SK-N-SH (cell line): ENCODE data around the gene NEUROG1. TPM values are rescaled to one million over a fixed set of nuclear protein-coding genes. Genes with fewer than 3 reads are reported as not detected.

Source experiments
- CTCF ChIA-PET: fragments of 300-600, 350-600 bp; formaldehyde crosslinking; extraction: SDS; loops from one replicate; lab custom pipeline; 2021; lab: Yijun Ruan, JAX
- POLR2A ChIA-PET: fragments of 350-600 bp; sonication (Branson Sonifier 250); formaldehyde crosslinking; extraction: SDS; loops from one replicate; lab custom pipeline; 2020; ENCODE audit warnings: antibody characterized with exemption, inconsistent platforms; lab: Yijun Ruan, JAX
- DNase-seq: peaks from one replicate; pipeline ENCODE4 v3.0.0; 2012
- H2AFZ ChIP-seq: fragments of 200-600 bp; sonication (generic); 2 replicates; pipeline ENCODE4 v1.8.1; 2016; ENCODE audit warnings: antibody characterized with exemption, mild to moderate bottlenecking, low read depth
- H3F3A ChIP-seq: fragments of 200-600 bp; sonication (generic); replicated peaks from 2 replicates; pipeline ENCODE3; 2016; ENCODE audit warnings: antibody characterized with exemption, mild to moderate bottlenecking; ENCODE audit not compliant: insufficient read depth
- H3K27ac ChIP-seq, 2 experiments: fragments of 200-500 bp in 1 of 2; fragments of 200-600 bp in 1 of 2; sonication (Bioruptor generic) in 1 of 2; sonication (generic), shearing (Covaris generic) in 1 of 2; 2 replicates each; pipeline versions ENCODE4 v1.5.1 to v1.6.1; 2014 to 2016; ENCODE audit warnings: low read depth in 2 of 2, inconsistent platforms in 1 of 2, low read length in 1 of 2, mild to moderate bottlenecking in 1 of 2, mixed read lengths in 1 of 2
- H3K27me3 ChIP-seq: fragments of 200-600 bp; sonication (generic), shearing (Covaris generic); 2 replicates; pipeline ENCODE4 v1.6.1; 2016; ENCODE audit warnings: mixed run types; ENCODE audit not compliant: insufficient read depth
- H3K36me3 ChIP-seq, 2 experiments: fragments of 200-500 bp in 1 of 2; fragments of 200-600 bp in 1 of 2; sonication (Bioruptor generic) in 1 of 2; sonication (generic) in 1 of 2; replicated peaks in 1 of 2; 2 replicates each; pipeline versions ENCODE3 to v1.5.1; 2014 to 2016; ENCODE audit warnings: low read length in 1 of 2, mild to moderate bottlenecking in 1 of 2; ENCODE audit not compliant: insufficient read depth in 2 of 2, control insufficient read depth in 1 of 2
- H3K4me1 ChIP-seq, 2 experiments: fragments of 200-500 bp in 1 of 2; fragments of 200-600 bp in 1 of 2; sonication (Bioruptor generic) in 1 of 2; sonication (generic), shearing (Covaris generic) in 1 of 2; 2 replicates each; pipeline versions ENCODE4 v1.5.1 to v1.6.1; 2014 to 2016; ENCODE audit warnings: low read depth in 1 of 2, low read length in 1 of 2, mixed run types in 1 of 2; ENCODE audit not compliant: insufficient read depth in 2 of 2, control insufficient read depth in 1 of 2
- H3K4me2 ChIP-seq: fragments of 200-600 bp; sonication (generic), shearing (Covaris generic); 2 replicates; pipeline ENCODE4 v1.6.1; 2017; ENCODE audit warnings: mixed run types
- H3K4me3 ChIP-seq, 2 experiments: fragments of 200-500 bp in 1 of 2; fragments of 200-600 bp in 1 of 2; sonication (Bioruptor generic) in 1 of 2; sonication (generic), shearing (Covaris generic) in 1 of 2; 2 replicates each; pipeline versions ENCODE4 v1.5.1 to v1.8.1; 2014 to 2016; ENCODE audit warnings: low read depth in 2 of 2, inconsistent platforms in 1 of 2, low read length in 1 of 2, mild to moderate bottlenecking in 1 of 2, mixed read lengths in 1 of 2, moderate library complexity in 1 of 2
- H3K79me2 ChIP-seq: fragments of 200-600 bp; sonication (generic); 2 replicates; pipeline ENCODE4 v1.8.1; 2017; ENCODE audit warnings: mild to moderate bottlenecking; ENCODE audit not compliant: insufficient read depth
- H3K9ac ChIP-seq: fragments of 200-600 bp; sonication (generic); 2 replicates; pipeline ENCODE4 v1.6.1; 2017; ENCODE audit warnings: mixed run types
- H3K9me2 ChIP-seq: fragments of 200-600 bp; sonication (generic); 2 replicates; pipeline ENCODE4 v1.6.1; 2017; ENCODE audit warnings: mixed run types
- H3K9me3 ChIP-seq: fragments of 200-600 bp; sonication (generic); 2 replicates; pipeline ENCODE4 v1.6.1; 2017; ENCODE audit warnings: mixed run types, mild to moderate bottlenecking, moderate library complexity
- H4K20me1 ChIP-seq: fragments of 200-600 bp; sonication (generic); 2 replicates; pipeline ENCODE4 v1.6.1; 2017; ENCODE audit warnings: mild to moderate bottlenecking, mixed run types; ENCODE audit not compliant: insufficient read depth
- ELF1 ChIP-seq: IDR thresholded peaks from 2 replicates; pipeline ENCODE4 v1.4.0; 2012
- FOXJ3 ChIP-seq: sonication (generic); formaldehyde crosslinking; IDR thresholded peaks from 2 replicates; pipeline ENCODE4 v1.5.1; 2020; ENCODE audit warnings: mild to moderate bottlenecking, missing genetic modification reagents
- FOXM1 ChIP-seq: IDR thresholded peaks from 2 replicates; pipeline ENCODE4 v1.4.0; 2012; ENCODE audit warnings: low read depth, mild to moderate bottlenecking
- JUND ChIP-seq: IDR thresholded peaks from 2 replicates; pipeline ENCODE4 v1.4.0; 2012
- MXI1 ChIP-seq: IDR thresholded peaks from 2 replicates; pipeline ENCODE4 v1.6.1; 2012; ENCODE audit warnings: mild to moderate bottlenecking, low read depth, low read length, improper control_type of control experiment
- POLR2AphosphoS5 ChIP-seq: IDR thresholded peaks from 2 replicates; pipeline ENCODE4 v1.6.1; 2012; ENCODE audit warnings: low read depth, low read length
- TAF1 ChIP-seq: IDR thresholded peaks from 2 replicates; pipeline ENCODE4 v1.6.1; 2012; ENCODE audit warnings: low read depth, mild to moderate bottlenecking, low read length, moderate library complexity, borderline replicate concordance
- YY1 ChIP-seq: IDR thresholded peaks from 2 replicates; pipeline ENCODE4 v1.4.0; 2012; ENCODE audit warnings: low read depth, mild to moderate bottlenecking
- WGBS: methylation state at CpG from one replicate; pipeline ENCODE4 v1.1.6; 2017; ENCODE audit warnings: low lambda C conversion rate; 5-methylcytosine and 5-hydroxymethylcytosine counted together
- polyA plus RNA-seq, 3 experiments: library from polyadenylated mRNA; depleted of rRNA; stranded (reverse); fragments of >200 nt; gene quantifications; 2 replicates each; pipeline ENCODE4 v1.2.3, GENCODE V29; 2012
- TF ChIP-seq, protein P1 (sequence below): IDR thresholded peaks from 2 replicates; pipeline ENCODE4 v1.4.0; 2012; ENCODE audit warnings: low read depth
- TF ChIP-seq, protein P2 (sequence below): fragments of 150-350 bp; IDR thresholded peaks from 2 replicates; pipeline ENCODE4 v1.6.1; 2017; ENCODE audit warnings: antibody characterized with exemption, low read length, low read depth, borderline replicate concordance
- TF ChIP-seq, protein P3 (sequence below): IDR thresholded peaks from 2 replicates; pipeline ENCODE4 v1.4.0; 2012; ENCODE audit warnings: low read depth, borderline replicate concordance
- TF ChIP-seq, protein P4 (sequence below): IDR thresholded peaks from 2 replicates; pipeline ENCODE4 v1.4.0; 2012; ENCODE audit warnings: low read depth, borderline replicate concordance

The NEUROG1 gene
- polyA plus RNA-seq, 1 of the 3 experiments (the other 2 are of a cell fraction) = not detected

DNA sequence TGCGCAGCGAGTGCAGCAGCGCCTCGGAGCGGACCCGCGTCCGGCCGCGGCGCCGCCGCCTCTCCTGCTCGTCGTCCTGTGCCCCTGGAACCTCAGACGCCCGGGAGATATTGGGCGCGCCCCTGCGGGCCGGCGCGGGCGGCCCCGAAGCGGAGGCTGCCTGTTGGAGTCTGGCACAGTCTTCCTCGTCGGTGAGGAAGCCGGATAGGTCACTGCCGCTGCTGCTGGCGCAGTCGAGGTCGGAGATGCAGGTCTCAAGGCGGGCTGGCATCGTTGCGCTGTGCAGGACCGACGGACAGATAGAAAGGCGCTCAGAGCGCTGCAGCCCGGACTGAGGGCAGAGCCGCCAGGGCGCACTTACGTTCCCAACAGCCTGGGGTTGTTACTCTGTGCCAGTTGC, 344 bp downstream of the NEUROG1 start:
- no peaks in the 10 kb centered on the region for H3K9me3 ChIP-seq

DNA sequence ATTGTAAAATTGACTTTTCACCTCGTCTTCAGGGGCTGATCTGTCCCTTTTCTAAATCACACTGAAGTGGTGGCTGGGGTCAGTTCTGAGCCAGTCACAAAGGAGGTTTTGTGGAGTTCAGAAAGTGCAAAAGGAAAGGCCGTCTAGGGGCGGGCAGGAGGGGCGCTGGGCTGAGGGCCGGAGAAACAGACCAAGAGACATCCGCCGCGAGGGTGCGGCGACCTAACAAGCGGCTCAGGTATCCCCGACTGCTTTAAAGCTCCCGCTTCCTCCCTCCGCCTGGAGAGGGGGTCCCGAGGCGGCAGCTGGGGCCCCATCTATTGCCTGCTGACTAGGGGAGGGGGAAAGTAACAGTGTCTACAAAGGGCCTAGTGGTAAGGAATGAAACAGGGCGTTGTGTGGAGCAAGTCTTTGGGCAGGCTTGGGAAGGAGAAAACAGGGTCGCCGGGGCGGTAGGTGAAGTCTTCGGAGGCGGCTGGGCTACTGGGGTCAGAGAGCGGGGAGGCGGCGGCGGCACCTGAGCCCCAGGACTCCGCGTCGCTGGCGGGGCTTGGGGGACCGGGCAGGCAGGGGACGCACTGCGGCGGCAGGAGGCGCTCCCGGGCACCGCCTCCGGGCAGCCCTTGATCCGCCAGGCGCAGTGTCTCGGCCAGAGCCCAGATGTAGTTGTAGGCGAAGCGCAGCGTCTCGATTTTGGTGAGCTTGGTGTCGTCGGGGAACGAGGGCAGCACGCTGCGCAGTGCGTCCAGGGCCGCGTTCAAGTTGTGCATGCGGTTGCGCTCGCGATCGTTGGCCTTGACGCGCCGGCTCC, 950 bp downstream of the NEUROG1 start:
- Histone ChIP-seq H2AFZ (no peak overlapping the region), H3K4me2 (no peak overlapping the region), H3K9me2 (no peaks in the 10 kb centered on the region), H3K36me3 (no peaks in the 10 kb centered on the region), H3K79me2 (no peaks in the 10 kb centered on the region), H3K4me1 (no peaks in the 10 kb centered on the region), H3F3A (no peaks in the 10 kb centered on the region), H3K27ac (no peak overlapping the region), H3K4me3 (no peak overlapping the region), H3K27me3 (peaks cover 89% of the 10 kb centered on the region), H3K9ac (no peak overlapping the region), H3K9me3 (no peaks in the 10 kb centered on the region), H4K20me1 (no peaks in the 10 kb centered on the region)
- ChIA-PET POLR2A (no interaction called here), CTCF (interaction anchor here (2.6 kb wide), 1 partner anchor 17 kb away, joined by 21 read pairs; no protein-coding TSS in a partner anchor)
- TF ChIP-seq FOXM1 = no peak
- DNase-seq = peak; percentile 52
- 29% methylated on average over 28 of the region's 61 CpGs for WGBS

More for the DNA sequence above, 344 bp downstream of the NEUROG1 start:
- Histone ChIP-seq H2AFZ (no peak overlapping the region), H3K4me1 (no peaks in the 10 kb centered on the region), H3F3A (no peaks in the 10 kb centered on the region), H3K27ac (no peak overlapping the region), H4K20me1 (no peaks in the 10 kb centered on the region), H3K4me2 (no peak overlapping the region), H3K9ac (no peak overlapping the region), H3K9me2 (no peaks in the 10 kb centered on the region), H3K27me3 (peaks cover 85% of the 10 kb centered on the region), H3K79me2 (no peaks in the 10 kb centered on the region), H3K36me3 (no peaks in the 10 kb centered on the region), H3K4me3 (no peak overlapping the region)
- TF ChIP-seq FOXJ3 (CRISPR knock-in tag) (no peak), ELF1 (no peak), YY1 (no peak), TAF1 (no peak), POLR2AphosphoS5 (no peak), FOXM1 (no peak), MXI1 (no peak), JUND (no peak)
- TF ChIP-seq, protein P1, sequence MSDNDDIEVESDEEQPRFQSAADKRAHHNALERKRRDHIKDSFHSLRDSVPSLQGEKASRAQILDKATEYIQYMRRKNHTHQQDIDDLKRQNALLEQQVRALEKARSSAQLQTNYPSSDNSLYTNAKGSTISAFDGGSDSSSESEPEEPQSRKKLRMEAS = no peak
- TF ChIP-seq, protein P2, sequence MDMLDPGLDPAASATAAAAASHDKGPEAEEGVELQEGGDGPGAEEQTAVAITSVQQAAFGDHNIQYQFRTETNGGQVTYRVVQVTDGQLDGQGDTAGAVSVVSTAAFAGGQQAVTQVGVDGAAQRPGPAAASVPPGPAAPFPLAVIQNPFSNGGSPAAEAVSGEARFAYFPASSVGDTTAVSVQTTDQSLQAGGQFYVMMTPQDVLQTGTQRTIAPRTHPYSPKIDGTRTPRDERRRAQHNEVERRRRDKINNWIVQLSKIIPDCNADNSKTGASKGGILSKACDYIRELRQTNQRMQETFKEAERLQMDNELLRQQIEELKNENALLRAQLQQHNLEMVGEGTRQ = no peak
- TF ChIP-seq, protein P3, sequence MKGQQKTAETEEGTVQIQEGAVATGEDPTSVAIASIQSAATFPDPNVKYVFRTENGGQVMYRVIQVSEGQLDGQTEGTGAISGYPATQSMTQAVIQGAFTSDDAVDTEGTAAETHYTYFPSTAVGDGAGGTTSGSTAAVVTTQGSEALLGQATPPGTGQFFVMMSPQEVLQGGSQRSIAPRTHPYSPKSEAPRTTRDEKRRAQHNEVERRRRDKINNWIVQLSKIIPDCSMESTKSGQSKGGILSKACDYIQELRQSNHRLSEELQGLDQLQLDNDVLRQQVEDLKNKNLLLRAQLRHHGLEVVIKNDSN = no peak
- TF ChIP-seq, protein P4, sequence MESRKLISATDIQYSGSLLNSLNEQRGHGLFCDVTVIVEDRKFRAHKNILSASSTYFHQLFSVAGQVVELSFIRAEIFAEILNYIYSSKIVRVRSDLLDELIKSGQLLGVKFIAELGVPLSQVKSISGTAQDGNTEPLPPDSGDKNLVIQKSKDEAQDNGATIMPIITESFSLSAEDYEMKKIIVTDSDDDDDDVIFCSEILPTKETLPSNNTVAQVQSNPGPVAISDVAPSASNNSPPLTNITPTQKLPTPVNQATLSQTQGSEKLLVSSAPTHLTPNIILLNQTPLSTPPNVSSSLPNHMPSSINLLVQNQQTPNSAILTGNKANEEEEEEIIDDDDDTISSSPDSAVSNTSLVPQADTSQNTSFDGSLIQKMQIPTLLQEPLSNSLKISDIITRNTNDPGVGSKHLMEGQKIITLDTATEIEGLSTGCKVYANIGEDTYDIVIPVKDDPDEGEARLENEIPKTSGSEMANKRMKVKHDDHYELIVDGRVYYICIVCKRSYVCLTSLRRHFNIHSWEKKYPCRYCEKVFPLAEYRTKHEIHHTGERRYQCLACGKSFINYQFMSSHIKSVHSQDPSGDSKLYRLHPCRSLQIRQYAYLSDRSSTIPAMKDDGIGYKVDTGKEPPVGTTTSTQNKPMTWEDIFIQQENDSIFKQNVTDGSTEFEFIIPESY = no peak
- DNase-seq = no peak
- CTCF ChIA-PET = no interaction called here
- WGBS = 18% methylated on average over 31 of the region's 44 CpGs
- POLR2A ChIA-PET = no interaction called here
